NCI-H2196 treated with DMSO at 0.1 percent for 48 hours (cell line): ENCODE data around the gene KNCN.

ENCODE experiments used
- DNase-seq: peaks from one replicate; lab custom pipeline; 2025; ENCODE audit not compliant: unreplicated experiment; lab: John Stamatoyannopoulos, UW

Gene KNCN

GRCh38 chr1:46508757-46509156 lies 42.7 kb downstream of the KNCN start:
- no peak for DNase-seq

- no peak for DNase-seq
Observed at GRCh38 chr1:46506470-46507219, 44.8 kb downstream of the KNCN start.

GRCh38 chr1:46503421-46503820 lies 48.0 kb downstream of the KNCN start:
- DNase-seq, result no peak

- DNase-seq, result no peak
Observed at GRCh38 chr1:46501528-46501927, 49.9 kb downstream of the KNCN start.

- no peak for DNase-seq
Observed at GRCh38 chr1:46497665-46498064, 53.8 kb downstream of the KNCN start.

- DNase-seq, result no peak
Observed at GRCh38 chr1:46497020-46497419, 54.4 kb downstream of the KNCN start.

- no peak for DNase-seq
Observed at GRCh38 chr1:46496505-46496904, 54.9 kb downstream of the KNCN start.

- no peak for DNase-seq
Observed at GRCh38 chr1:46495778-46496177, 55.7 kb downstream of the KNCN start.
